Gastroesophageal sphincter (tissue), 3 donors: ENCODE results near the gene ZNF791.

ENCODE experiments used
- EP300 ChIP-seq: sonication (generic); formaldehyde crosslinking; IDR thresholded peaks from one replicate; pipeline ENCODE4 v1.6.1; 2017; ENCODE audit warnings: antibody characterized with exemption, mild to moderate bottlenecking
- POLR2A ChIP-seq, 2 donors: fragments of 450-650 bp; IDR thresholded peaks; one replicate each; pipeline ENCODE4 v1.6.1; 2017; ENCODE audit warnings: antibody characterized with exemption in 2 of 2, mild to moderate bottlenecking in 2 of 2, moderate library complexity in 1 of 2
- POLR2AphosphoS5 ChIP-seq: sonication (generic); formaldehyde crosslinking; IDR thresholded peaks from one replicate; pipeline ENCODE4 v1.6.1; 2017; ENCODE audit warnings: antibody characterized with exemption
- TF ChIP-seq, protein P1 (sequence below), 4 experiments: fragments of 200-600 bp in 2 of 4; fragments of 450-650 bp in 2 of 4; sonication (generic) in 1 of 4; IDR thresholded peaks; one replicate each; pipeline ENCODE4 v1.5.1; 2017 to 2019; ENCODE audit warnings: antibody characterized with exemption in 4 of 4, mild to moderate bottlenecking in 2 of 4, moderate library complexity in 2 of 4

DNA sequence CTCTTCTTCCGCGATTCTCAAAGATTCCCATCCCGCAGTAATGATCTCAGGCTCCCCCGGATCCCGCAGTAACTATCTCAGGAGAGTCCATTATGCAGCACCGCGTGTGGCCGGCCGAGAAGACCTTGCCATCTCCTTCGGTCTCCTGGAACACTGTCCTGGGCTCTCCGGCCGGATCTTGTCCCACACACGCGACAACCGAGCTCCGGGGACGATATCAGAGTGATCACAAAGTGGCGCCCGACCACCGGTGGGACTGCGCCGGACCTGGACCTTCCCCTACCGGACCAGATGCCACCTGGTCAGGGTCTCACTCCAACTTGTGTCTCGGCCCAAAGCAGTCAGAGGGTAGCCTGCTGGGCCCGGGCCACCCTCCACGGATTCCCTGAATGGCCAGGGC, 31.8 kb downstream of the ZNF791 start:
- TF ChIP-seq POLR2A (IDR thresholded peaks at IDR 0.05) (no peak), EP300 (no peak), POLR2AphosphoS5 (no peak)
- TF ChIP-seq, protein P1, sequence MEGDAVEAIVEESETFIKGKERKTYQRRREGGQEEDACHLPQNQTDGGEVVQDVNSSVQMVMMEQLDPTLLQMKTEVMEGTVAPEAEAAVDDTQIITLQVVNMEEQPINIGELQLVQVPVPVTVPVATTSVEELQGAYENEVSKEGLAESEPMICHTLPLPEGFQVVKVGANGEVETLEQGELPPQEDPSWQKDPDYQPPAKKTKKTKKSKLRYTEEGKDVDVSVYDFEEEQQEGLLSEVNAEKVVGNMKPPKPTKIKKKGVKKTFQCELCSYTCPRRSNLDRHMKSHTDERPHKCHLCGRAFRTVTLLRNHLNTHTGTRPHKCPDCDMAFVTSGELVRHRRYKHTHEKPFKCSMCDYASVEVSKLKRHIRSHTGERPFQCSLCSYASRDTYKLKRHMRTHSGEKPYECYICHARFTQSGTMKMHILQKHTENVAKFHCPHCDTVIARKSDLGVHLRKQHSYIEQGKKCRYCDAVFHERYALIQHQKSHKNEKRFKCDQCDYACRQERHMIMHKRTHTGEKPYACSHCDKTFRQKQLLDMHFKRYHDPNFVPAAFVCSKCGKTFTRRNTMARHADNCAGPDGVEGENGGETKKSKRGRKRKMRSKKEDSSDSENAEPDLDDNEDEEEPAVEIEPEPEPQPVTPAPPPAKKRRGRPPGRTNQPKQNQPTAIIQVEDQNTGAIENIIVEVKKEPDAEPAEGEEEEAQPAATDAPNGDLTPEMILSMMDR (IDR thresholded peaks at IDR 0.05): no peak
